HG03439 (cell line): ENCODE data around the gene ADGRL3.
"Not testable (repeated sequence)": the region's sequence is repeated elsewhere in the genome, so short reads cannot be mapped to it uniquely, and the experiment has no call there.

ENCODE experiments used
- ATAC-seq: cut with Tn5 transposase; IDR thresholded peaks from one replicate; pipeline ENCODE4 v1.9.1; 2021; ENCODE audit warnings: mild to moderate bottlenecking, moderate library complexity; ENCODE audit not compliant: unreplicated experiment

ADGRL3 gene

DNA sequence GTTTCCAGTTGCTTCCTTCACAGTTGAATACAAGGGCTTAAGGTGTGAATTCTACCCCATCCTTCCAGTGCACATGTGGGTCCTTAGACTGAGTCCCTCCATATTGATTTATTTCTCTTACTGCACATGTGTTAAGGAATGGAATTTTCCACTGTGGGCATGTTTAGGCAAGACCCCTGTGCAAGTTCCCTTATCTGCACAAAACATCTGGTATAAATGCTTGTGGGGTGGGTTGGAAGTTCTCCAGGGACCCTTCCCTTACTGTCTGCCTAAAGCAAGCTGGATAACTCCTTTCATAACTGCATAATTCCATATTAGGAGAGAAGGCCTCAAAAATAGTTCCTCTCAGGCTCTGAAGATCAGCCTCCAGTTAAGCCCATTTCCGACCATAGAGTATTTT, 570.9 kb downstream of the ADGRL3 start:
- ATAC-seq = no peak

GRCh38 chr4:61772126-61772525, 572.0 kb downstream of the ADGRL3 start:
- ATAC-seq = no peak

- ATAC-seq = no peak
These were observed 573.6 kb downstream of the ADGRL3 start for GRCh38 chr4:61773655-61774245.

GRCh38 chr4:61782133-61782532, 582.0 kb downstream of the ADGRL3 start:
- no peak for ATAC-seq

DNA sequence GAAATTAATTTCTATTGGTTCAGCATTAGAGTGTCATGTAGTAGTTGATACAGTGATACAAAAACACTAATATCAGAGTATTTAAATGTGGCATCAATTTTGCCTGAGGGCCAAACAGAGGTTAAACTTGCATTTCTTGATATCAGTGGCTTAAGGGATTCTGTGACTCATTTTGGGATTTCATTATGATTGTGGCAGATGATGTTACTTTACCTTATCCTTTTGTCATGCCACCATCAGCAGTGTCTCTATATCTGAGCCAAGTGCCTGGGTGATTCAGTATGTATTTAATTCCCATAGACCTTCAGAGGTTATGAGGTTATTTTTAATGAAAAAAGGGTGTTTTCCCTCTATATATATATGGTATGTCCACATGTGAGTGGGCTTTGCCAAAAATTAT, 582.9 kb downstream of the ADGRL3 start:
- peak; percentile 82 for ATAC-seq

- ATAC-seq = no peak
These were observed 585.6 kb downstream of the ADGRL3 start for GRCh38 chr4:61785761-61786160.

- ATAC-seq = no peak
These were observed 586.1 kb downstream of the ADGRL3 start for GRCh38 chr4:61786211-61786610.

DNA sequence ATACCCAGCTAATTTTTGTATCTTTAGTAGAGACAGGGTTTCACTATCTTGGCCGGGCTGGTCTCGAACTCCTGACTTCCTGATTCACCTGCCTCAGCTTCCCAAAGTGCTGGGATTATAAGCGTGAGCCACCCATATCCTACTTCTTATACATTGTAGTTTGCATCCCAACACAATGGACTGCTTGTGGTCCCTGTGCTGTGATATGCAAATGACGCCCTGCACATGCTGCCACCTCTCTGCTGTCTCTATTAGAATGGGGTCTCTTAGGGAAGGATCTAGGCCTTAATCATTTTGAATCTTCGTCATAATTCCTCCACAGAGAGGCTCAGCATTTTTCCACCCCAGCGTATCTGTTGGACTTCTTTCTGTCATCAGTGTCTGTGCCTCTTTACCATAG, 595.9 kb downstream of the ADGRL3 start:
- no peak for ATAC-seq

- ATAC-seq = no peak
These were observed 599.7 kb downstream of the ADGRL3 start for GRCh38 chr4:61799794-61800193.

DNA sequence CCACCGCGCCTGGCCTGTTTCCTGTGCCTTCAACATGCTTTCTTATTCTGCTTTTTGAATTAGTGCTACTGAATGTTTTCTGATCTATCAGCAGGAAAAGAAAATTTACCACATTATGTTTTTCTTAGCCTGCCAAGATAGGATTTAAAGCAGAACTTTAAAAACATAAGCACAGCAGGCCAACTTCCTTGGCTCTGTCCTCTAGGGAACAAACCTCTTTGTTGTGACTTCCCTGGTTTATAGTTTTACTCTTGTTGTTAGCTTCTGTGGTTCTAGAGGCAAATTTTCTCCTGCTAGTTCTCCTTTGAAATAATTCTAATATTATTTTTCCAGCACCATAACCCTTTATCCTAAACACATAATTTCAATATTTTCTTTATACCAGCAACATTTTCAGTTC, 605.1 kb downstream of the ADGRL3 start:
- ATAC-seq = no peak

DNA sequence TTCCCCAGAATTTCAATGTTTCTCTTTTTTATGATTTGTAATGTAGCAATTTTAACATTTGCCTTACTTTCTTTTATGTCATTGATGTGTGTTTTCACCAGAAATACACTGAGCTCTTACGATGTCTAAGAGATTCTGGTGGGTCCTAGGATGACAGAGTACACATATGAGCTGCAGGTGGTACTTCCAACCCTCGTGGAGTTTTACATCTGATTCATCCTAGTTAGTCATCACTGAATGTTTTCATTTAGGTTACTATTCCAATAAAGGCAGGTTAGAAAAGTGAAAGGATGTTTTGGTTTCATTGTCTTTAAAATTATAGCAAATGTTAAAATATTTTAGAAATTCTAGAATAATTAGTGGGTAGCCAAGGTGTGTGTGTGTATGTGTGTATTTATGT, 605.9 kb downstream of the ADGRL3 start:
- ATAC-seq = no peak

DNA sequence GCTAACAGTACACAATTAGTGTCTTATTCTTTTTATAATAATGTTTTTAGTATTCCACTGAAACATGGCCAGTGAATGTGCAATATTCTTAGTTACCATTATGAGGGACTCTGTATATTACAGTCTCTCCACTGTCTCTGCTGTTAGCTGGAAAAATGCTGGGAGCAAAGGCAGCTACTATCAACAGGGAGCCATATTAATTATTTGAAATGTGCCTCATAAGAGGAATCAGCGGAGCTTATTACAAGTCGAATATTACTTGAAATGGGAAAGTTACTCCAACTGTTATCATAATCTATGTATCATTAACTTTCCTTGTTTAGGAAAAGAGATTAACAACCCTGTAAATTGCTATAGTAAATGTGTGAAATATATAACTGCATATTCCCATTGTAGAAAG, 612.0 kb downstream of the ADGRL3 start:
- ATAC-seq = no peak

GRCh38 chr4:61817071-61817470, 616.9 kb downstream of the ADGRL3 start:
- no peak for ATAC-seq

DNA sequence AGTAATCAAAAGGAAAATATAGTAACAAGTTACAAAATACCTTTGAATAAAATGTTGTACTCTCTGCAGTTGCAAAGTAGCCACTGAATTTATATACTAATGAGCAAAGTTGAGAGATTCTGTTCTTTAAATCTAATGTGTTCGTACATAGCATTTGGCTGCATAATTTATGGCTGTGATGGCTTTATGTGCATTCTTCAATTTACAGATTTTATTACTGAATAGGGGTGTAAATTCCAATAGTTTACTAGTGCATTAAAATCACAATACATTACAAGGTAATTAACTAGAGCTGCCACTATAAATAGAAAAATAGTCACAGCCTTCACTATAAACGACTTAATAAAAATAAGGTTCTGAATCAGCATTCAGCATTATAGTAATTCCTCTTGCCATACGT, 620.0 kb downstream of the ADGRL3 start:
- ATAC-seq = no peak

DNA sequence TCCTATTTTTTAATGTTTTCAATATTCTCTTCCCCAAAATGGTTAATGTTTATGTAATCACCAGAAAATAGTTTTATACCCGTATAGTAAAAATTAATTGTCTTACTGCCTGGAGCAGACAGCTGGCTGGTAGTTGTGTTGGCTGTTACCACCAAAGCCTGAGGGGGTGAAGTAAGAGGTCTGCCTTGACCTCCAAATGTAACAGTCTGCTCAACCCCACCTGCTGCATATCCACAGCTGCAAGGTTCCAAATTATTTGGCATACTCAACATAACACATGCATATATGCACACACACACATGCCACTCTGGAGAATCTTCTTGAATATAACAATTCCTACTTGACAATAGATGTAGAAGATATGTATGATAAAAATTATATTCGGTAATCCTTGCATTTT, 624.3 kb downstream of the ADGRL3 start:
- ATAC-seq = no peak

DNA sequence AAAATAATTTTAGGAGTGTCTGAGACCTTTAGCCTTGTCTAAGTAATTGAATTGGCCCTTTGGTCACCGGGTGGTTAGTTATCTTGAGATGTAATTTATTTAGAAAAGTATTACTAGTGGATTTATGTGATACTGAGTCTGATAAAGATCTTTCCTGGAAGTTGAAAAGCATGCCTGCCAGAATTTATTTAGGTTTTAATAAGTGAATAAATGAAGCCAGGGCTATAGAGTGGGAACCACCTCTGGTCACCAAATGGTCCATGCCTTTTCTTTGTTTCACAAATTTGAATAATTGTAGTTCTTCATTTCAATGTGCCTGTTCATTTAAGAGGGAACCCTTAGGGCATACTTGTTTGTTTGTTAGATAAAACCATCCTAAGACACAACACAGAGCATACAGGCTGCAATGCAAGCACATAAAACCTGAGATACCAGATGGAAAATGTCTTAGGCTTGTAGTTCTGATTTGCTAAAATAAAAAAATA, 627.8 kb downstream of the ADGRL3 start:
- no peak for ATAC-seq

GRCh38 chr4:61828960-61829359, 628.8 kb downstream of the ADGRL3 start:
- no peak for ATAC-seq

- no peak for ATAC-seq
These were observed 631.9 kb downstream of the ADGRL3 start for GRCh38 chr4:61831987-61832386.

DNA sequence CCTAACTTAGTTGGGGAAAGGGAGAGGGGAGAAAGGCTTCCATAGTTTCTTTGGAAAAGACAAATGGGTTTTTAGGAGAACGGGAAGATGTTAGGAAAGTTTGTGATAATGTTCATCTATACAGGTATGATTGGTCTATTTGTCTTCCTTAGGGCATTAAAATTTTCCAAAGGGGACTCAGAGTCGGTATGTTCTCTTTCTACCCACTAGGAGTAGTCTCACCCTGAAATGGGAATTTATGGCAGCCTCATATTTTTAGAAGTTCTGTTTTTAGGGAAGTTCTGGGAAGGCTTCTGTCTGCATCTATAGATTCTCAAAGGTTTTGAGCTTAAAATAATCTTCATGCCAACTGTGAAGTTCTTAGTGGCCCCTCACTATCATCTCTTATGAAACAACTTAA, 637.3 kb downstream of the ADGRL3 start:
- no peak for ATAC-seq

GRCh38 chr4:61838072-61838471, 637.9 kb downstream of the ADGRL3 start:
- ATAC-seq = no peak

GRCh38 chr4:61841714-61842113, 641.6 kb downstream of the ADGRL3 start:
- ATAC-seq = no peak

DNA sequence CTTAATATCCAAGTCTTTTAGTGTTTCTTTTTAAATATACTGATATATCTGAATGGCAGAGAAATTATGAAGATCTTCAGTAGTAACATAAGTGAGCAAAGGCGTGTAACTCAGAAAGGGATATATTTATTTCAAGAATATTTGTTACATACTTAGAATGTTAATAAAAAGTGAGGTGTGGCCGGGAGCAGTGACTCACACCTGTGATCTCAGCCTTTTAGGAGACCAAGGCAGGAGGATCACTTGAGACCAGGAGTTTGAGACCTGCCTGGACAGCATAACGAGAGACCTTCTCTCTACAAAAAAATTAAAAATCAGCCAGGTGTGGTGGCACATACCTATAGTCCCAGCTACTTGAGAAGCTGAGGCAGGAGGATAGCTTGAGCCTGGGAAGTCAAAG, 651.0 kb downstream of the ADGRL3 start:
- no peak for ATAC-seq

DNA sequence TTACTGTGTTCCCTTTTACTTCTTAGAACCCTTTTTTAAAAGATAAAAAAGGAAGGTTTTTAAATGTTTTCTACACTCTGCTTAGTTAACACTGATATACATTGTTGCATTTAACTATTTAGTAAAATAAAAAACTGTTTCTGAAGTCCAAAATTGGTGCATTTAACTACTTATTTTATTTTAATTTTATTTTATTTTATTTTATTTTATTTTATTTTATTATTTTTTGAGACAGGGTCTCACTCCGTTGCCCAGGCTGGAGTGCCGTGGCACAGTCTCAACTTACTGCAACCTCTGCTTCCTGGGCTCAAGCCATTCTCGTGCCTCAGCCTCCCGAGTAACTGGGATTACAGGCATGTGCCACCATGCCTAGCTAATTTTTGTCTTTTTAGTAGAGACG, 652.0 kb downstream of the ADGRL3 start:
- not testable (repeated sequence) for ATAC-seq
